ENCODE results near the gene MMP23B. TPM values are rescaled to one million over a fixed set of nuclear protein-coding genes. Genes with fewer than 3 reads are reported as not detected.

The MMP23B gene
- total and polyA plus RNA-seq, 10 of the 15 experiments (the other 5 are each of a cell fraction or from before 2014, with no cell fraction given), result 0.25 to 0.76 (median 0.34) TPM; not detected in 4

DNA sequence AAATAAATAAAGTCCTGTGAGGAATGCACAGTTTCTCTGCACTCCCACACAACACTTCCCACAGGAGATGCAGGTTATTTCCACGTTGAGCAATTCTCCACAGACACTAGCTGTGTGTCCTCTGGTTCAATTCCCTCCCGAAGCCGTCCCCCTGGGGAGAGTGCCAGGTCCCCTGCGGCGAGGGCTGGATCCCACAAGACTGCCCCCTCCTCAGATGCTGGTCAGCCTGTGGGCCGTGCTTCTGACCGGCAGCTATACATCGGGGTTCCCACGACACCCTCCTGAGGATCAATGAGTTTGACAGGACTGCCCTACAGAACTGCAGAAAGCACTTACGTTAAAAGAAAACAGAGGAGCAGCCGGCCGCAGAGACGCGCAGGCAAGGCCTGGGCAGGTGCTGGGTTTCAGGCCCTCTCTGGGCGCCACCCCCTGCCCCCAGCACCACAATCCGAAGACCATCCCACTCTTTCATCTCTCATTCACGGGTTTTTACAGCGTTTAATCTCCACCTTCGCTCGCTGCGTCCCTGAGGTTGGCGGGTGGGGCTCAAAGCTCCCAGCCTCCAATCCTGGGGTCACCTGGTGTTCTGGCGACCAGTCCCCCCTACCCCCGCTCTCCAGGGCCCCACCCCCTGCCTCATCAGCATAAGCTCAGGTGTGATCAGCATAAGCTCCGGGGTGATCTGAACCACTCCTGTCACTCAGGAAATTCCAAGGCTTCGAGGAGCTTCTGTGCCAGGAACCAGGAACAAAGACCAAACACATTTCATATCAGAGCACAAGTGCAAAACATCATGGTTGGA is 51.3 kb downstream of the MMP23B start:
- H3K27me3 ChIP-seq (replicated peaks in 1 of 2; ENCODE audit: control insufficient read depth in 2 of 2, insufficient read depth in 2 of 2, low read length in 1 of 2), result no peaks in the 10 kb centered on the region
- H3K4me3 ChIP-seq, result no peak overlapping the region
- no TSS peak for BruUV-seq (replicated peaks)
- H3K79me2 ChIP-seq (ENCODE audit: control insufficient read depth, insufficient read depth, low read length), result peaks cover 21% of the 10 kb centered on the region
- FAIRE-seq (no peak), DNase-seq (ENCODE audit: low read depth, low spot score) (no peak), ATAC-seq (no peak)
- H3K36me3 ChIP-seq (ENCODE audit: control insufficient read depth in 2 of 2, insufficient read depth in 2 of 2, low read length in 1 of 2), result peaks cover 0 to 6% of the 10 kb centered on the region in 2 experiments; a peak in 1 of 4 replicates
- POLR2A ChIA-PET, result interaction anchor here (1.3 kb wide), 1 partner anchor 14 kb away, joined by 3 read pairs; no protein-coding TSS in a partner anchor
- H2AFZ ChIP-seq (ENCODE audit: control insufficient read depth, low read depth, low read length), result no peak overlapping the region
- TF ChIP-seq SMARCA5 (IDR thresholded peaks at IDR 0.05) (no peak), RAD21 (IDR thresholded peaks at IDR 0.05; ENCODE audit: insufficient read depth, low read depth, low read length) (no peak), POLR2AphosphoS2 (IDR thresholded peaks at IDR 0.05; ENCODE audit: low read depth, low read length) (no peak), TCF12 (IDR thresholded peaks at IDR 0.05; ENCODE audit: low read depth, low read length) (no peak), FOXM1 (IDR thresholded peaks at IDR 0.05; ENCODE audit: low read depth, low read length) (no peak), EGR1 (IDR thresholded peaks at IDR 0.05; ENCODE audit: borderline replicate concordance in 1 of 2, low read depth in 2 of 2, low read length in 2 of 2) (no peak), NR2C1 (IDR thresholded peaks at IDR 0.05) (no peak), ESRRA (IDR thresholded peaks at IDR 0.05; ENCODE audit: low read length) (no peak), NRF1 (conservative IDR thresholded peaks at IDR 0.05; ENCODE audit: low read depth, low read length) (no peak), TCF3 (IDR thresholded peaks at IDR 0.05; ENCODE audit: borderline replicate concordance, insufficient read depth, low read depth, low read length) (no peak), STAT3 (IDR thresholded peaks at IDR 0.05; ENCODE audit: low read depth, low read length) (no peak), ASH2L (IDR thresholded peaks at IDR 0.05; ENCODE audit: borderline replicate concordance, low read depth) (no peak), SUZ12 (IDR thresholded peaks at IDR 0.05; ENCODE audit: unreplicated experiment) (no peak), TAF1 (IDR thresholded peaks at IDR 0.05; ENCODE audit: borderline replicate concordance, low read depth, low read length) (no peak)
- TF ChIP-seq, protein P1, sequence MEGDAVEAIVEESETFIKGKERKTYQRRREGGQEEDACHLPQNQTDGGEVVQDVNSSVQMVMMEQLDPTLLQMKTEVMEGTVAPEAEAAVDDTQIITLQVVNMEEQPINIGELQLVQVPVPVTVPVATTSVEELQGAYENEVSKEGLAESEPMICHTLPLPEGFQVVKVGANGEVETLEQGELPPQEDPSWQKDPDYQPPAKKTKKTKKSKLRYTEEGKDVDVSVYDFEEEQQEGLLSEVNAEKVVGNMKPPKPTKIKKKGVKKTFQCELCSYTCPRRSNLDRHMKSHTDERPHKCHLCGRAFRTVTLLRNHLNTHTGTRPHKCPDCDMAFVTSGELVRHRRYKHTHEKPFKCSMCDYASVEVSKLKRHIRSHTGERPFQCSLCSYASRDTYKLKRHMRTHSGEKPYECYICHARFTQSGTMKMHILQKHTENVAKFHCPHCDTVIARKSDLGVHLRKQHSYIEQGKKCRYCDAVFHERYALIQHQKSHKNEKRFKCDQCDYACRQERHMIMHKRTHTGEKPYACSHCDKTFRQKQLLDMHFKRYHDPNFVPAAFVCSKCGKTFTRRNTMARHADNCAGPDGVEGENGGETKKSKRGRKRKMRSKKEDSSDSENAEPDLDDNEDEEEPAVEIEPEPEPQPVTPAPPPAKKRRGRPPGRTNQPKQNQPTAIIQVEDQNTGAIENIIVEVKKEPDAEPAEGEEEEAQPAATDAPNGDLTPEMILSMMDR (IDR thresholded peaks at IDR 0.05 in 2 of 3, conservative IDR thresholded peaks at IDR 0.05 in 1 of 3; ENCODE audit: control insufficient read depth in 2 of 3, extremely low read depth in 1 of 3, insufficient read depth in 1 of 3, low read depth in 3 of 3, low read length in 3 of 3), result no peak
- TF ChIP-seq, protein P2, sequence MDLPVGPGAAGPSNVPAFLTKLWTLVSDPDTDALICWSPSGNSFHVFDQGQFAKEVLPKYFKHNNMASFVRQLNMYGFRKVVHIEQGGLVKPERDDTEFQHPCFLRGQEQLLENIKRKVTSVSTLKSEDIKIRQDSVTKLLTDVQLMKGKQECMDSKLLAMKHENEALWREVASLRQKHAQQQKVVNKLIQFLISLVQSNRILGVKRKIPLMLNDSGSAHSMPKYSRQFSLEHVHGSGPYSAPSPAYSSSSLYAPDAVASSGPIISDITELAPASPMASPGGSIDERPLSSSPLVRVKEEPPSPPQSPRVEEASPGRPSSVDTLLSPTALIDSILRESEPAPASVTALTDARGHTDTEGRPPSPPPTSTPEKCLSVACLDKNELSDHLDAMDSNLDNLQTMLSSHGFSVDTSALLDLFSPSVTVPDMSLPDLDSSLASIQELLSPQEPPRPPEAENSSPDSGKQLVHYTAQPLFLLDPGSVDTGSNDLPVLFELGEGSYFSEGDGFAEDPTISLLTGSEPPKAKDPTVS (IDR thresholded peaks at IDR 0.05; ENCODE audit: low read depth, low read length), result no peak
- TF ChIP-seq, protein P3, sequence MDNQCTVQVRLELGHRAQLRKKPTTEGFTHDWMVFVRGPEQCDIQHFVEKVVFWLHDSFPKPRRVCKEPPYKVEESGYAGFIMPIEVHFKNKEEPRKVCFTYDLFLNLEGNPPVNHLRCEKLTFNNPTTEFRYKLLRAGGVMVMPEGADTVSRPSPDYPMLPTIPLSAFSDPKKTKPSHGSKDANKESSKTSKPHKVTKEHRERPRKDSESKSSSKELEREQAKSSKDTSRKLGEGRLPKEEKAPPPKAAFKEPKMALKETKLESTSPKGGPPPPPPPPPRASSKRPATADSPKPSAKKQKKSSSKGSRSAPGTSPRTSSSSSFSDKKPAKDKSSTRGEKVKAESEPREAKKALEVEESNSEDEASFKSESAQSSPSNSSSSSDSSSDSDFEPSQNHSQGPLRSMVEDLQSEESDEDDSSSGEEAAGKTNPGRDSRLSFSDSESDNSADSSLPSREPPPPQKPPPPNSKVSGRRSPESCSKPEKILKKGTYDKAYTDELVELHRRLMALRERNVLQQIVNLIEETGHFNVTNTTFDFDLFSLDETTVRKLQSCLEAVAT (IDR thresholded peaks at IDR 0.05), result no peak
- H3K4me1 ChIP-seq (ENCODE audit: control insufficient read depth, insufficient read depth, low read length), result peaks cover 12% of the 10 kb centered on the region
- in situ Hi-C loops (cut with MboI) (no loop called here), intact Hi-C loops (cut with micrococcal nuclease; ENCODE audit: unreplicated experiment) (no loop called here)
- 91% methylated on average over 26 of the region's 26 CpGs for WGBS (ENCODE audit: insufficient coverage, insufficient replicate concordance, low lambda C conversion rate, missing lambda C conversion rate)
- CTCF ChIA-PET, result no interaction called here
- RAD21 ChIA-PET (ENCODE audit: unreplicated experiment), result no interaction called here
- H3K4me2 ChIP-seq (ENCODE audit: control insufficient read depth, insufficient read depth), result no peak overlapping the region
- H3K9me3 ChIP-seq (replicated peaks; ENCODE audit: control insufficient read depth, insufficient read depth, low read length), result no peaks in the 10 kb centered on the region
- no peak overlapping the region for H3K9ac ChIP-seq (ENCODE audit: control insufficient read depth, insufficient read depth, low read length)
- SMC1A ChIA-PET (ENCODE audit: uncharacterized antibody, unreplicated experiment), result no interaction called here
- no peaks in the 10 kb centered on the region for H4K20me1 ChIP-seq (ENCODE audit: control insufficient read depth, insufficient read depth)
- no peak overlapping the region for H3K27ac ChIP-seq (ENCODE audit: control insufficient read depth, insufficient read depth)

Measured in GM12878 (cell line).